Sigmoid colon (tissue), 7 donors: ENCODE measurements around the gene KDM4F. TPM values are rescaled to one million over a fixed set of nuclear protein-coding genes. Genes with fewer than 3 reads are reported as not detected.

Experiments used
- DNase-seq: peaks from one replicate; pipeline ENCODE4 v3.0.0-alpha.2; 2019
- H3K27ac ChIP-seq, 4 donors: fragments of 200-600 bp; sonication (generic); one replicate each; pipeline ENCODE4 v1.5.1; 2016 to 2019; ENCODE audit warnings: mild to moderate bottlenecking in 1 of 4
- H3K27me3 ChIP-seq, 3 donors: fragments of 200-600 bp; sonication (generic); one replicate each; pipeline ENCODE4 v1.5.1; 2019; ENCODE audit warnings: mild to moderate bottlenecking in 1 of 3
- H3K36me3 ChIP-seq, 4 donors: fragments of 200-600 bp; sonication (generic); one replicate each; pipeline ENCODE4 v1.5.1; 2016 to 2019
- H3K4me1 ChIP-seq, 4 donors: fragments of 200-600 bp; sonication (generic); one replicate each; pipeline ENCODE4 v1.5.1; 2017 to 2019
- H3K4me3 ChIP-seq, 4 donors: fragments of 200-600 bp; sonication (generic); one replicate each; pipeline ENCODE4 v1.5.1; 2017 to 2019; ENCODE audit warnings: mild to moderate bottlenecking in 2 of 4, moderate library complexity in 1 of 4
- H3K9me3 ChIP-seq, 4 donors: fragments of 200-600 bp in 3 of 4; sonication (generic) in 3 of 4; one replicate each; pipeline versions ENCODE4 v1.5.1 to v1.6.1; 2013 to 2019
- CTCF ChIP-seq, 4 experiments: fragments of 450-650 bp in 3 of 4; fragments of 200-600 bp in 1 of 4; IDR thresholded peaks; one replicate each; pipeline ENCODE4 v1.5.1; 2016 to 2019; ENCODE audit warnings: antibody characterized with exemption in 4 of 4, mild to moderate bottlenecking in 3 of 4, moderate library complexity in 2 of 4
- EP300 ChIP-seq, 4 donors: sonication (generic); formaldehyde crosslinking; IDR thresholded peaks; one replicate each; pipeline ENCODE4 v1.6.1; 2017; ENCODE audit warnings: antibody characterized with exemption in 4 of 4
- POLR2A ChIP-seq, 2 donors: fragments of 450-650 bp; IDR thresholded peaks; one replicate each; pipeline ENCODE4 v1.6.1; 2016; ENCODE audit warnings: antibody characterized with exemption in 2 of 2, mild to moderate bottlenecking in 2 of 2, moderate library complexity in 2 of 2
- POLR2AphosphoS5 ChIP-seq, 4 donors: sonication (generic); formaldehyde crosslinking; IDR thresholded peaks; one replicate each; pipeline ENCODE4 v1.6.1; 2017; ENCODE audit warnings: antibody characterized with exemption in 4 of 4
- WGBS, 2 donors: extraction: QIAGEN DNeasy Blood & Tissue Kit; methylation state at CpG; one replicate each; pipeline ENCODE4 v1.1.7; 2013; 5-methylcytosine and 5-hydroxymethylcytosine counted together
- intact Hi-C: fragments of 100-400 bp; cut with DNase I; formaldehyde crosslinking; loops from one replicate; pipeline ENCODE4 v1.15.1; 2023
- polyA plus RNA-seq, 3 donors: library from polyadenylated mRNA; stranded (reverse); fragments of 200-250 nt; gene quantifications; one replicate each; pipeline ENCODE4 v1.2.3, GENCODE V29; 2013
- total RNA-seq, 4 donors: library from RNA; depleted of rRNA; stranded (reverse); fragments of >200 nt; gene quantifications; one replicate each; pipeline ENCODE4 v1.1.0, GENCODE V29; 2016
- donor health status: healthy with polysubstance abuse.
- donor health status: Bipolar disorder and iron deficiency.
- donor health status: healthy.

Gene KDM4F
- total and polyA plus RNA-seq, 7 donors: not detected

DNA sequence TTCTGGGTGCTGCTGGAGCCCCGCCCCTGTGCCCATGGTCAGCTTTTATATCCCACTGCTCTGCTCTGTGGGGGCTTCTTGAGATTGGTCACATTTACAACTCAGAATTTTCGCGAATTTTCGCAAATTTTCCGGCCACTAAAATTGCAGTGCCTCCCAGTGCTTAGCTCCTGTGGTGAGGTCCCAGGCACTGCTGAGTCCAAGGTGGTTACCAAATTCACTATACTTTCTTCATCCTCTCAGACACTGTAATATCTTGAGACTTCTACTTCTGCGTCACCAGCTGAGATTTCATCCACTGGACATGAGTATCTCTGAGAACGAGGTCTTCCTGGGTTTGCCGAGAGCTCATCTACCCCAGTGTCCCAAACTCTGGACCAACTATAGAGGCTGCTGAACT, 8.7 kb downstream of the KDM4F start:
- H3K36me3 ChIP-seq: no peaks in the 10 kb centered on the region
- no peak for TF ChIP-seq POLR2AphosphoS5 (IDR thresholded peaks at IDR 0.05)
- TF ChIP-seq POLR2A (IDR thresholded peaks at IDR 0.05): no peak
- TF ChIP-seq CTCF (IDR thresholded peaks at IDR 0.05): no peak
- TF ChIP-seq EP300 (IDR thresholded peaks at IDR 0.05): no peak
- peaks cover 0 to 6% (median 0%) of the 10 kb centered on the region in 3 donors for H3K27me3 ChIP-seq
- WGBS, 2 donors: 95 to 96% methylated on average over 8 of the region's 8 CpGs
- H3K4me3 ChIP-seq: no peak overlapping the region
- intact Hi-C loops: no loop called here
- H3K27ac ChIP-seq: no peak overlapping the region
- no peaks in the 10 kb centered on the region for H3K4me1 ChIP-seq
- DNase-seq: no peak
- no peaks in the 10 kb centered on the region for H3K9me3 ChIP-seq

DNA sequence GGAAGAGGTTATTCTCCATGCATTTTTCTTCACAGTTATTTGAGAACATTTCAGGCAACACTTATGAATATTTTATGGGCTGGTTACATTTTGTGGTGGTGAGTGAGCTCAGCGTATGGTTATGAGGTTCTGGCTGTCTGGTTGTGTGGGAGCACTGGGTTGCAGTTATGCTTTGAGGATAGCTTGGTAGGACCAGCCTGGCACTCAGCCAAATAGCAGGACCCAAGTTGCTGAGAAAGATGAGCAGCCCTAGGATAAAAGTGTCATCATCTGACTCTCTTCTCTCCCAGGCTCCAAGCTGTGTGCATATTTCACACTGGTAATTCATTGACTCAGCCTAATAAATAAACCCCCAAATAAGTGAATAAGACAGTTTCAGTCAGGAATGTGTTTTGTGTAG, 9.4 kb downstream of the KDM4F start:
- WGBS, 2 donors: 87 to 95% methylated on average over 1 of the region's 1 CpG
- H3K9me3 ChIP-seq: no peaks in the 10 kb centered on the region
- peaks cover 0 to 6% (median 0%) of the 10 kb centered on the region in 3 donors for H3K27me3 ChIP-seq
- DNase-seq: no peak
- intact Hi-C loops: no loop called here
- H3K36me3 ChIP-seq: no peaks in the 10 kb centered on the region
- H3K27ac ChIP-seq: no peak overlapping the region
- H3K4me3 ChIP-seq: no peak overlapping the region
- no peaks in the 10 kb centered on the region for H3K4me1 ChIP-seq
- TF ChIP-seq CTCF (IDR thresholded peaks at IDR 0.05): no peak
- TF ChIP-seq POLR2A (IDR thresholded peaks at IDR 0.05): no peak
- no peak for TF ChIP-seq POLR2AphosphoS5 (IDR thresholded peaks at IDR 0.05)
- no peak for TF ChIP-seq EP300 (IDR thresholded peaks at IDR 0.05)

DNA sequence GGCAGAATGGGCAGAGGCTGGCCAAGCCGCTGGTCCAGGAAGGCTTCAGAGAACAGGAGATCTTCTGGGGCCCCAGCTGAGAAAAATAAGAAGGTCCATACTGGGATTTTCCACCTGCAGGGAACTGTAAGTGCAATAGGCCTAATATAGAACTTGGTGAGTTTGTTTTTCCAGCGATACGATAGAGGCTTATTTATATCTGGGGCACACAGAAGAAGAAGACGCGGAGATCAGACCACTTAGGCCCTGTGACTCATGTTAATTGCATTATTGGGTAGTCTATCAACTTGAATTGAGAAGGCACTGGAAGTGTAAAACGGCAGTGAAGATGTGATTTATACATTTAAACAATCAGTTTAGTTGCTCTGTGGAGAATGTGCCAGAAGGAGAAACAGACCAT, 9.8 kb downstream of the KDM4F start:
- no peaks in the 10 kb centered on the region for H3K4me1 ChIP-seq
- intact Hi-C loops: no loop called here
- no peak for DNase-seq

GRCh38 chr11:95065336-95065735, 16.1 kb downstream of the KDM4F start:
- intact Hi-C loops: loop anchor here (5.0 to 10.0 kb wide), 5 partner anchors 167 to 722 kb away; partner anchors contain the start of genes AMOTL1, FAM76B and SESN3
- Histone ChIP-seq H3K27me3 (no peaks in the 10 kb centered on the region), H3K9me3 (no peaks in the 10 kb centered on the region), H3K4me3 (no peak overlapping the region), H3K27ac (no peak overlapping the region), H3K4me1 (peaks cover 0 to 20% (median 17%) of the 10 kb centered on the region in 4 donors), H3K36me3 (no peaks in the 10 kb centered on the region)
- TF ChIP-seq POLR2A (IDR thresholded peaks at IDR 0.05) (no peak), EP300 (IDR thresholded peaks at IDR 0.05) (no peak), CTCF (IDR thresholded peaks at IDR 0.05) (no peak), POLR2AphosphoS5 (IDR thresholded peaks at IDR 0.05) (no peak)
- no peak for DNase-seq
- 96 to 98% methylated on average over 1 of the region's 1 CpG for WGBS, 2 donors

More for the DNA sequence above, 9.8 kb downstream of the KDM4F start:
- Histone ChIP-seq H3K27me3 (peaks cover 0 to 6% (median 0%) of the 10 kb centered on the region in 3 donors), H3K36me3 (no peaks in the 10 kb centered on the region), H3K27ac (no peak overlapping the region), H3K9me3 (no peaks in the 10 kb centered on the region), H3K4me3 (no peak overlapping the region)
- no peak for TF ChIP-seq CTCF (IDR thresholded peaks at IDR 0.05)
- no peak for TF ChIP-seq POLR2A (IDR thresholded peaks at IDR 0.05)
- no peak for TF ChIP-seq EP300 (IDR thresholded peaks at IDR 0.05)
- TF ChIP-seq POLR2AphosphoS5 (IDR thresholded peaks at IDR 0.05): no peak
- WGBS, 2 donors: 83 to 84% methylated on average over 6 of the region's 6 CpGs

- H3K4me3 ChIP-seq: peak within 1 kb of the TSS; percentile 71 to 83 (median 80)
- TF ChIP-seq CTCF (IDR thresholded peaks at IDR 0.05) (no peak), POLR2AphosphoS5 (IDR thresholded peaks at IDR 0.05) (no peak), EP300 (IDR thresholded peaks at IDR 0.05) (no peak), POLR2A (IDR thresholded peaks at IDR 0.05) (no peak)
- peak within 1 kb of the TSS; percentile 91 to 99 (median 98) for H3K27ac ChIP-seq
- H3K9me3 ChIP-seq: no peaks in the 10 kb centered on the region
- WGBS, 2 donors: 0 to 1% methylated on average over 4 of the region's 4 CpGs
- H3K4me1 ChIP-seq: peaks cover 0 to 20% (median 17%) of the 10 kb centered on the region in 4 donors
- DNase-seq: no peak
- H3K27me3 ChIP-seq: no peaks in the 10 kb centered on the region
- intact Hi-C loops: loop anchor here (2.0 to 10.0 kb wide), 7 partner anchors 94 to 721 kb away; partner anchors contain the start of genes AMOTL1, CWC15, FAM76B and KDM4D
- no peaks in the 10 kb centered on the region for H3K36me3 ChIP-seq
Observed at GRCh38 chr11:95066716-95067038, 17.5 kb downstream of the KDM4F start, which contains the start of gene SRSF8. SRSF8 (plus strand) TSS chr11:95066919; CDS start chr11:95067227, 308 bp downstream.
